HAP-1 (cell line): ENCODE results near the gene FAM200C.
"Not testable (repeated sequence)": the region's sequence is repeated elsewhere in the genome, so short reads cannot be mapped to it uniquely, and the experiment has no call there.

Experiments
- DNase-seq, 2 experiments: peaks; one replicate each; pipeline ENCODE4 v3.0.0-alpha.2; 2016 to 2020; ENCODE audit warnings: low spot score in 2 of 2
- H3K27me3 ChIP-seq: fragments of 250-450 bp; sonication (Bioruptor Pico); 2 replicates; pipeline ENCODE4 v1.5.1; 2020; ENCODE audit warnings: low read depth, mild to moderate bottlenecking, moderate library complexity
- H3K36me3 ChIP-seq: fragments of 250-450 bp; sonication (Bioruptor Pico); replicated peaks from 2 replicates; pipeline ENCODE4 v1.5.1; 2020; ENCODE audit warnings: mild to moderate bottlenecking
- H3K4me1 ChIP-seq: fragments of 250-450 bp; sonication (Bioruptor Pico); 2 replicates; pipeline ENCODE4 v1.5.1; 2020; ENCODE audit warnings: mild to moderate bottlenecking
- H3K4me3 ChIP-seq: fragments of 250-450 bp; sonication (Bioruptor Pico); 2 replicates; pipeline ENCODE4 v1.5.1; 2020; ENCODE audit warnings: mild to moderate bottlenecking, moderate library complexity
- H3K9me3 ChIP-seq: fragments of 250-450 bp; sonication (Bioruptor Pico); 2 replicates; pipeline ENCODE4 v1.5.1; 2020; ENCODE audit warnings: mild to moderate bottlenecking, moderate library complexity
- in situ Hi-C: fragments of 300-500 bp; cut with MboI; formaldehyde crosslinking; loops from 3 replicates; pipeline ENCODE4 v1.14.3; 2020; ENCODE audit warnings: low sequenced_read_pairs, inconsistent platforms, mixed read lengths

The FAM200C gene

DNA sequence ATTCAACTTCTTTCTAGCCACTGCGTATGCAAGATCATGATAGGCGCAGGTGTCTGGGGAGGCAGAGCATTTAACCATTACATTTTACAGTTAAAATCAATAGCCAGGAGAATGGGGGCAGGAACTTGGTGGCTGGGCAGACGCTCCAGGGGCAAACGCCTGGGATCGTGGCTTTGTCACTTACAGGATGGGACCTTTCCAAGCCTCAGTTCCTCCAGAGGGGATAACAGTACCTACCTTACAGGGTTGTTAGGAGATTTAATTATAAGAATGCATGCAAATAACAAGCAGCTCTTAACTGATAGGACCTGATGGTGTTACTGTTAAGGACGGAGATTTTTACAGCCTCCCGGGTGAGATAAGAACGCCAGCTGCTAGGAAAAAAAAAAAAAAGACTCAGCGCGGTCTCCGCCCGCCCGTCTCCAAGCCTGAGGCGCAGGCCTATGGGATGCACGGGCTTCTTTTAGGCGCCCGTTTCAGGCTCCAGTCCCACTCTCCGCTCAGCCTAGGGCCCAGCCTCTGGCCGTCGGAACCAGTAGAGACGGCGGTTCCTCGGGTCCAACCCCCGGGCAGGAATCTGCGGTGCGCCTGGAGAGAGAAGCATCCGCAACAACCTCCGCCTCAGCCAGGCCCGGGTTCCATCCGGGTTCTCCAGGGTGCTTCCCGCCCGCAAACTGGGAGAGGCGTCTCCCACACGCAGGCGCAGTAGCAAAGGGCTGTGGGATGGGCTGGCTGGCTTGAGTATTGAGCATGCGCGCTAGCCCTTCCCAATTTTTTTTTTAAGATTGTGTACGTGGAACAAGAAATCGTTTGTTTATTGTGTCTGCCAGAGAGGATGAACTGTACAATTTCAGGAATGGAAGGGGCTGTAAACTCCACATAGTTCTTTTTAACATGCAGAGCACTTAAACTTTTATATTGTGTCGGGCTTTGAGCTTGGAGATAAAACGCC, at the start of gene FAM200C:
Gene FAM200C, minus strand, starts transcription at position 653 of the 952 bp plus-strand sequence. CDS start 4,564 bp downstream, outside the sequence.
- peak within 1 kb of the TSS; percentile 63 for H3K4me3 ChIP-seq
- no peaks in the 10 kb centered on the region for H3K27me3 ChIP-seq
- H3K9me3 ChIP-seq = no peaks in the 10 kb centered on the region
- in situ Hi-C loops = no loop called here
- peak; percentile 93 to 94 for DNase-seq
- H3K36me3 ChIP-seq = peaks cover 20% of the 10 kb centered on the region
- peaks cover 23% of the 10 kb centered on the region for H3K4me1 ChIP-seq

- H3K4me1 ChIP-seq = no peaks in the 10 kb centered on the region
- peaks cover 4% of the 10 kb centered on the region; the same call in 1 of the 2 replicates for H3K27me3 ChIP-seq
- no peaks in the 10 kb centered on the region for H3K9me3 ChIP-seq
- H3K36me3 ChIP-seq = no peaks in the 10 kb centered on the region
- no peak for DNase-seq
- in situ Hi-C loops = no loop called here
- no peak overlapping the region for H3K4me3 ChIP-seq
Observed at GRCh38 chr5:160449458-160449857, 49.6 kb upstream of the FAM200C start.

- H3K4me3 ChIP-seq = no peak overlapping the region
- H3K4me1 ChIP-seq = no peaks in the 10 kb centered on the region
- H3K36me3 ChIP-seq = no peaks in the 10 kb centered on the region
- peaks cover 4% of the 10 kb centered on the region; the same call in 1 of the 2 replicates for H3K27me3 ChIP-seq
- in situ Hi-C loops = no loop called here
- no peak for DNase-seq
- H3K9me3 ChIP-seq = no peaks in the 10 kb centered on the region
Observed at GRCh38 chr5:160448886-160449285, 49.0 kb upstream of the FAM200C start.

- in situ Hi-C loops = no loop called here
- Histone ChIP-seq H3K4me1 (no peaks in the 10 kb centered on the region), H3K4me3 (no peak overlapping the region), H3K27me3 (peaks cover 4% of the 10 kb centered on the region; the same call in 1 of the 2 replicates), H3K36me3 (no peaks in the 10 kb centered on the region), H3K9me3 (no peaks in the 10 kb centered on the region)
- no peak for DNase-seq
Observed at GRCh38 chr5:160445751-160446150, 45.9 kb upstream of the FAM200C start.

DNA sequence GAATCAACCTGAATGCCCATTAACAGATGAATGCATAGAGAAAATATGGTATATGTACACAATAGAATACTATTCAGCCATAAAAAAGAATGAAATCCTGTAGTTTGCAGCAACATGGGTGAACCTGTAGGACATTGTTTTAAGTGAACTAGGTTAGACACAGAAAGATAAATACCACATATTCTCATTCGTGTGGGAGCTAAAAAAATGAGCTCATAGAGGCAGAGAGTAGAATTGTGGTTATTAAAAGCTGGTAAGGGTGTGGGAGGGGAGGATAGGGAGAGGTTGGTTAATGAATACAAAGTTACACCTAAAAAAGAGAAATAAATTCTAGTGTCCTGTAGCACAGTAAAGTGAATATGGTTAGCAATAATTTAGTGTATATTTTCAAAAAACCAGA, 45.3 kb upstream of the FAM200C start:
- in situ Hi-C loops = no loop called here
- Histone ChIP-seq H3K9me3 (no peaks in the 10 kb centered on the region), H3K4me3 (no peak overlapping the region), H3K4me1 (no peaks in the 10 kb centered on the region), H3K27me3 (peaks cover 4% of the 10 kb centered on the region; the same call in 1 of the 2 replicates), H3K36me3 (no peaks in the 10 kb centered on the region)
- DNase-seq = no peak

- Histone ChIP-seq H3K36me3 (no peaks in the 10 kb centered on the region), H3K4me1 (no peaks in the 10 kb centered on the region), H3K4me3 (no peak overlapping the region), H3K27me3 (peaks cover 4% of the 10 kb centered on the region), H3K9me3 (no peaks in the 10 kb centered on the region)
- no peak for DNase-seq
- in situ Hi-C loops = no loop called here
Observed at GRCh38 chr5:160444407-160444806, 44.6 kb upstream of the FAM200C start.

DNA sequence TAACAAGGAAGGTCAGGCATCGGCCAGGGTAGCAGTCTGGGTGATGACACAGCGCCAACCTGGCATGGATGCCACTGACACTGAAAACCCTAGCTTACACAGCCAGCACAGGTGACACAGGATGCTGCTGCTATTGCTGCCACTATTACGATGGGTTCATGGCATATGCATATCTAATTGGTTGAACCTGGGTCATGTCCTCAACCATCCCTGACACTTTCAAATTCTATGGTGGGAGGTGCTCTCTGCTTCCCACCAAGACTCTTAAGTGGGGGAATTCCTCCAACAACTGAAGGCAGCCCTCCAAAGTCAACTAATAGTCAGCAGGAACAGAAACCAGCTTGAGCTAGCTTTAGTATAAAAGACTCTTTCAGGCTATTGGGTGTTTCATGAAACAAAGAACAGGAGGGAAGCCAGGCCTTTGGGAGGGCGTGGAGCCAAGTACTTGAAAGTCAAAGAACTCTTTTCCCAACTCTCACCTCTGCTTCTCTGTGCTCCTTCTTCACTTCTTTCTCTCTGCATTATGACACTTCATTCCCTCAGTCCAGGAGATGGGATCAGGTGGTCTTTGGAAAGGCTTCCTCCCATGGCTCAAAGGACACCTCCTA, 43.1 kb upstream of the FAM200C start:
- in situ Hi-C loops = no loop called here
- Histone ChIP-seq H3K27me3 (peaks cover 4% of the 10 kb centered on the region), H3K4me3 (no peak overlapping the region), H3K9me3 (no peaks in the 10 kb centered on the region), H3K4me1 (peaks cover 4% of the 10 kb centered on the region; the same call in 1 of the 2 replicates), H3K36me3 (no peaks in the 10 kb centered on the region)
- DNase-seq = no peak

GRCh38 chr5:160441311-160441781, 41.5 kb upstream of the FAM200C start:
- H3K4me3 ChIP-seq = no peak overlapping the region
- H3K27me3 ChIP-seq = peaks cover 6% of the 10 kb centered on the region
- H3K4me1 ChIP-seq = peaks cover 4% of the 10 kb centered on the region; the same call in 1 of the 2 replicates
- H3K9me3 ChIP-seq = no peaks in the 10 kb centered on the region
- no peak for DNase-seq
- no peaks in the 10 kb centered on the region for H3K36me3 ChIP-seq
- in situ Hi-C loops = no loop called here

DNA sequence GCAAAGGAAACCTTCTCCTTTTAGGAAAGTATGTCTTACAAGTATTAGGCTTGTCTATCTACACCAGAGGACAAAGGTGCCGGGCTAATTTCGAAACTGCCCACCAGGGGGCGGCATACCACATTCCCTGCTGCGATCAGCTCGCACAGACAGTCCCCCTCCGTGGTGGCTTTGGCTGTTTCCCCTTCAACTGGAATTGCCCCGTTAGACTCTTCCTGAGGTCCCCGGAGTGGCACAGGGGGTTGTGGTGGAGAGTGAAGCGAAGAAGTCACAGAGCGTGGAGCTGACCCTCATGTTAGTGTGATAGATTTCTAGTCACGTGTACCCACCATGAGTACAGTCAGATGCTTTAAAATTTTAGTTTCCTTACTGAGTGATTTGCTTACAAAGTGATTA, 39.3 kb upstream of the FAM200C start:
- H3K36me3 ChIP-seq = no peaks in the 10 kb centered on the region
- peaks cover 4% of the 10 kb centered on the region; the same call in 1 of the 2 replicates for H3K4me1 ChIP-seq
- peak overlapping the region; percentile 10 for H3K4me3 ChIP-seq
- peaks cover 2% of the 10 kb centered on the region; the same call in 1 of the 2 replicates for H3K27me3 ChIP-seq
- in situ Hi-C loops = no loop called here
- no peaks in the 10 kb centered on the region for H3K9me3 ChIP-seq
- DNase-seq = peak; percentile 62 to 91

DNA sequence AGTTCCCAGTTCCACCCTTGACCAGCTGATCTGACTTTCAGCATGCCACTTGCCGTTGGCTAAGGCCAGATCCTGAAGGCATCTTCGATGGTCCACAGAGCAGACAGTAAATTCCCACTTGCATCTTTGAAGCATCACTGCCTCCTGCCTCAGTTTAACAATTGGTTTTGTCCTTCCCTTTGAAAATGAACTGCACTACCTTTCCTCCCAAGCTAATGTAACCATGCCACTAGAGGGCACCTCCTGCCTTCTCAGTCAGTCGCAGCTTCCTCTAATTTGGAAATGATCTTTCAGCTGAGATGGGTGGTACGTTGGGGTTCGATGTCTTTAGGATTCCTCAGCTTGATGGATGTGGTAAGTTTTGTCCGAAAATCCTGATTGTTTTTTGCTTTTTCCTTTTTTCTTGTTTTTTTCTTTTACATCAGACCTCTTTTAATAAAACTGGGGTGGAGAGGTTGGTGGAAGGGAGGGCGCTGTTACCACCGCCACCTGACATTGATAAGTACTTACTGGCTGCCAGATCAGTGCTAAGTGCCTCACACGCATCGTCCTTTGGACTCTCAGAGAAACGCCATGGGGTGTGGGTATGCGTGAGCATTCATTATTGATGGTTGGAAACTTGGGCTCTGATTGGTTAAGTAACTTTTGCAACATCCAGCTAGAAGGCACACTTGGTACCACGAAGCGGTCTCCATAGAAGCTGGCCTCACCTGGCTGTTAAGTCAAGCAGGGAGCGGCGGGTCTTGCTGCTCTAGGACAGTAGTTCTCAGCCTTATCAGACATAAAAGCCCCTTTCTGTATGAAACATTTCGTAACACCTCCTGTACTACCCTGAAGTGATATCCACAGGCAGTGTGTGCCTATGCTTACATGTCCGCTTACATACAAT, 38.7 kb upstream of the FAM200C start:
- DNase-seq = peak; percentile 64 to 65
- peaks cover 2% of the 10 kb centered on the region; the same call in 1 of the 2 replicates for H3K27me3 ChIP-seq
- peak overlapping the region; percentile 10 for H3K4me3 ChIP-seq
- H3K9me3 ChIP-seq = no peaks in the 10 kb centered on the region
- H3K4me1 ChIP-seq = peaks cover 4% of the 10 kb centered on the region; the same call in 1 of the 2 replicates
- no peaks in the 10 kb centered on the region for H3K36me3 ChIP-seq
- in situ Hi-C loops = no loop called here

GRCh38 chr5:160437271-160437670, 37.4 kb upstream of the FAM200C start:
- Histone ChIP-seq H3K27me3 (peaks cover 2% of the 10 kb centered on the region; the same call in 1 of the 2 replicates), H3K36me3 (no peaks in the 10 kb centered on the region), H3K4me1 (peaks cover 4% of the 10 kb centered on the region; the same call in 1 of the 2 replicates), H3K9me3 (no peaks in the 10 kb centered on the region), H3K4me3 (no peak overlapping the region)
- no peak for DNase-seq
- in situ Hi-C loops = no loop called here

GRCh38 chr5:160436661-160437060, 36.8 kb upstream of the FAM200C start:
- in situ Hi-C loops, DNase-seq, H3K4me1 ChIP-seq: not testable (repeated sequence)

DNA sequence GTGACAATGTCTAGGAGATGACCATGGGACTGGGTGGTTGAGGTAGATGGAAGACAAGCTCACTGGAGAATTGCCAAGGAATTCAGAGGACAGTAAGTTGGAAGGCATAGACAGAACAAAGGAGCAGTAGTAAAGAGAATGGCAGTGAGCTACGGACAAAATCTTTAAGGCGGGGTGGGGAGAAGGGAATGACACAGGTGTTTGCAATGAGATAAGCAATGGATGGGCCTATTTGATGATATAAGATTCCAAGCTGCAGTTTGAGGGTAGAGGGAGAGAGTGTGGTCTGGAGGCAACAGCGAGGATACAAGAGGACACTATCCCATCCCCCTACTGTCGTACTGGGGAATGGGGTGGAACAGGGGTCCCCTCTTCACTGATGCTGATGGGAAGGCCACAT, 36.2 kb upstream of the FAM200C start:
- Histone ChIP-seq H3K27me3 (peaks cover 2% of the 10 kb centered on the region; the same call in 1 of the 2 replicates), H3K36me3 (no peaks in the 10 kb centered on the region), H3K4me1 (peaks cover 4% of the 10 kb centered on the region; the same call in 1 of the 2 replicates), H3K4me3 (no peak overlapping the region), H3K9me3 (no peaks in the 10 kb centered on the region)
- DNase-seq = no peak
- in situ Hi-C loops = no loop called here

More at GRCh38 chr5:160436661-160437060, 36.8 kb upstream of the FAM200C start:
- not testable (repeated sequence) for H3K4me3 ChIP-seq, H3K27me3 ChIP-seq, H3K9me3 ChIP-seq, H3K36me3 ChIP-seq
